DOHH2 (cell line): ENCODE measurements around the gene VWA7.
"Not testable (repeated sequence)": the region's sequence is repeated elsewhere in the genome, so short reads cannot be mapped to it uniquely, and the experiment has no call there.

Experiments
- H3F3A ChIP-seq: fragments of 200-600 bp; sonication (generic), shearing (Covaris generic); 2 replicates; pipeline ENCODE4 v1.6.0; 2016; ENCODE audit warnings: antibody characterized with exemption, mild to moderate bottlenecking; ENCODE audit not compliant: control insufficient read depth, insufficient read depth
- H3K27ac ChIP-seq: fragments of 200-600 bp; sonication (generic); 2 replicates; pipeline ENCODE4 v1.5.1; 2014; ENCODE audit warnings: low read depth, mild to moderate bottlenecking, low read length, moderate library complexity
- H3K27me3 ChIP-seq: fragments of 200-600 bp; sonication (generic); 2 replicates; pipeline ENCODE4 v1.6.1; 2014; ENCODE audit warnings: mild to moderate bottlenecking, low read length, mixed read lengths; ENCODE audit not compliant: control insufficient read depth
- H3K36me3 ChIP-seq: fragments of 200-600 bp; sonication (generic); 2 replicates; pipeline ENCODE4 v1.6.1; 2014; ENCODE audit warnings: mild to moderate bottlenecking, low read length, moderate library complexity, mixed read lengths; ENCODE audit not compliant: control insufficient read depth
- H3K4me1 ChIP-seq: fragments of 200-600 bp; sonication (generic); 2 replicates; pipeline ENCODE4 v1.6.1; 2014; ENCODE audit warnings: mild to moderate bottlenecking, low read length, mixed read lengths; ENCODE audit not compliant: control insufficient read depth
- H3K4me2 ChIP-seq: fragments of 200-600 bp; sonication (generic); 2 replicates; pipeline ENCODE4 v1.6.0; 2014; ENCODE audit warnings: mild to moderate bottlenecking, low read length, moderate library complexity
- H3K4me3 ChIP-seq: fragments of 200-600 bp; sonication (generic); 2 replicates; pipeline ENCODE4 v1.5.1; 2014; ENCODE audit warnings: mild to moderate bottlenecking, low read length, mixed read lengths
- H3K79me2 ChIP-seq: fragments of 200-600 bp; sonication (generic); 2 replicates; pipeline ENCODE4 v1.6.1; 2014; ENCODE audit warnings: mild to moderate bottlenecking, low read length, mixed read lengths; ENCODE audit not compliant: control insufficient read depth
- H3K9me2 ChIP-seq: fragments of 200-600 bp; sonication (generic); replicated peaks from 2 replicates; pipeline ENCODE4 v1.6.1; 2014; ENCODE audit warnings: mild to moderate bottlenecking, low read length, mixed read lengths; ENCODE audit not compliant: control insufficient read depth
- H3K9me3 ChIP-seq: fragments of 200-600 bp; sonication (generic); 2 replicates; pipeline ENCODE4 v1.6.1; 2014; ENCODE audit warnings: antibody characterized with exemption, low read length, mixed read lengths; ENCODE audit not compliant: control insufficient read depth, insufficient read depth
- H4K20me1 ChIP-seq: fragments of 200-600 bp; sonication (generic); 2 replicates; pipeline ENCODE4 v1.6.0; 2014; ENCODE audit warnings: low read depth, mild to moderate bottlenecking, antibody characterized with exemption, low read length, moderate library complexity; ENCODE audit not compliant: control insufficient read depth, insufficient read depth
- EZH2phosphoT487 ChIP-seq: fragments of 200-600 bp; sonication (generic); IDR thresholded peaks from 2 replicates; pipeline ENCODE4 v1.6.1; 2017; ENCODE audit warnings: borderline replicate concordance, mild to moderate bottlenecking, antibody characterized with exemption, low read length, moderate library complexity, mixed read lengths
- TF ChIP-seq, protein P1 (sequence below): fragments of 200-600 bp; sonication (generic); IDR thresholded peaks from one replicate; pipeline ENCODE4 v1.5.1; 2014; ENCODE audit warnings: antibody characterized with exemption, mild to moderate bottlenecking, low read depth, low read length; ENCODE audit not compliant: poor library complexity, severe bottlenecking

VWA7 gene

DNA sequence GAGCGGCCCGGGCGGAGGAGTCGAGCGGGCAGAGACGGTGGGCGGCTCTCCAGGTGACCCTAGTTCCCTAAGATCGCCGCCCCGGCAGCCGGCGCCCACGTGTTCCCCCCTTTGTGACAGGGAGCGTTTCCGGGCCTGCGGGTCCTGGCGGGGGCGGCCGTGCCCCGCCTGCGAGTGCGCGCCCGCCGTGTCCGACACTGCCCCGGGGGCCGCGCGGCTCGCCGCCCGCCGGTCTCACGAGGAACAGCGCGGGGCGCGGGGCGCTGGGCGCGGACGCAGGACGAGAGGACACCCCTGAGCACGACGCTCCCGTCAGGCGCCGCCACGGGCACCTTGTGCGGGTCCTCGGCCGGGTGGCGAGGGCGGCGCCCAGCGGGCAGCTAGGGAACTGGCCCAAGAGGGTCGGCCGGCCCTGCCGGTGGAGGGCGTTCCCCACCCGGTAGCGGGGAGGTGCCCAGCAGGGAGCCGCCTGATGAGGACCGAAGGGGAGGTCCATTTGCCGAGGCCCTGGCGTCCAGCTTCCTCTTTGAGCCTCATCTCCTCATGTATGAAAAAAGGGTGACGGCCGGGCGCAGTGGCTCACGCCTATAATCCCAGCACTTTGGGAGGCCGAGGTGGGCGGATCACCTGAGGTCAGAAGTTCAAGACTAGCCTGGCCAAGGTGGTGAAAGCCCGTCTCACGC lies 18.6 kb upstream of the VWA7 start, which contains the start of gene VARS1:
TSS of gene VARS1 (minus strand) at position 137 of the 683 bp plus-strand sequence. CDS start 535 bp downstream, outside the sequence.
- Histone ChIP-seq H3K36me3 (peaks cover 53% of the 10 kb centered on the region), H3K4me3 (peak within 1 kb of the TSS; percentile 97), H3K4me1 (peaks cover 46% of the 10 kb centered on the region), H3K27me3 (no peaks in the 10 kb centered on the region), H3K9me2 (no peaks in the 10 kb centered on the region), H3K4me2 (peak within 1 kb of the TSS; percentile 89), H3F3A (peaks cover 17% of the 10 kb centered on the region), H4K20me1 (no peaks in the 10 kb centered on the region), H3K79me2 (peaks cover 38% of the 10 kb centered on the region), H3K9me3 (no peaks in the 10 kb centered on the region), H3K27ac (peak within 1 kb of the TSS; percentile 71)
- TF ChIP-seq, protein P1, sequence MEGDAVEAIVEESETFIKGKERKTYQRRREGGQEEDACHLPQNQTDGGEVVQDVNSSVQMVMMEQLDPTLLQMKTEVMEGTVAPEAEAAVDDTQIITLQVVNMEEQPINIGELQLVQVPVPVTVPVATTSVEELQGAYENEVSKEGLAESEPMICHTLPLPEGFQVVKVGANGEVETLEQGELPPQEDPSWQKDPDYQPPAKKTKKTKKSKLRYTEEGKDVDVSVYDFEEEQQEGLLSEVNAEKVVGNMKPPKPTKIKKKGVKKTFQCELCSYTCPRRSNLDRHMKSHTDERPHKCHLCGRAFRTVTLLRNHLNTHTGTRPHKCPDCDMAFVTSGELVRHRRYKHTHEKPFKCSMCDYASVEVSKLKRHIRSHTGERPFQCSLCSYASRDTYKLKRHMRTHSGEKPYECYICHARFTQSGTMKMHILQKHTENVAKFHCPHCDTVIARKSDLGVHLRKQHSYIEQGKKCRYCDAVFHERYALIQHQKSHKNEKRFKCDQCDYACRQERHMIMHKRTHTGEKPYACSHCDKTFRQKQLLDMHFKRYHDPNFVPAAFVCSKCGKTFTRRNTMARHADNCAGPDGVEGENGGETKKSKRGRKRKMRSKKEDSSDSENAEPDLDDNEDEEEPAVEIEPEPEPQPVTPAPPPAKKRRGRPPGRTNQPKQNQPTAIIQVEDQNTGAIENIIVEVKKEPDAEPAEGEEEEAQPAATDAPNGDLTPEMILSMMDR, result peak; percentile 68
- no peak for TF ChIP-seq EZH2phosphoT487

- no peaks in the 10 kb centered on the region for H3K9me2 ChIP-seq
- H3K27me3 ChIP-seq, result no peaks in the 10 kb centered on the region
- peaks cover 41% of the 10 kb centered on the region for H3K79me2 ChIP-seq
- H4K20me1 ChIP-seq, result no peaks in the 10 kb centered on the region
- H3F3A ChIP-seq, result peaks cover 21% of the 10 kb centered on the region
- H3K4me2 ChIP-seq, result peak overlapping the region; percentile 89
- H3K9me3 ChIP-seq, result no peaks in the 10 kb centered on the region
- peaks cover 60% of the 10 kb centered on the region for H3K36me3 ChIP-seq
- peaks cover 53% of the 10 kb centered on the region for H3K4me1 ChIP-seq
- H3K27ac ChIP-seq, result peak overlapping the region; percentile 60
- peak overlapping the region; percentile 97 for H3K4me3 ChIP-seq
- TF ChIP-seq, protein P1, result no peak
Measured at GRCh38 chr6:31794866-31795615, 17.9 kb upstream of the VWA7 start.

GRCh38 chr6:31794294-31794865 lies 17.3 kb upstream of the VWA7 start:
- Histone ChIP-seq H3K79me2 (peaks cover 41% of the 10 kb centered on the region), H3K27me3 (no peaks in the 10 kb centered on the region), H3K4me3 (peak overlapping the region; percentile 97), H3F3A (peaks cover 21% of the 10 kb centered on the region), H3K27ac (peak overlapping the region; percentile 60), H3K4me1 (peaks cover 59% of the 10 kb centered on the region), H3K36me3 (peaks cover 61% of the 10 kb centered on the region), H3K9me2 (no peaks in the 10 kb centered on the region), H3K9me3 (no peaks in the 10 kb centered on the region), H3K4me2 (peak overlapping the region; percentile 89), H4K20me1 (no peaks in the 10 kb centered on the region)
- TF ChIP-seq, protein P1, result no peak
- TF ChIP-seq EZH2phosphoT487, result no peak

DNA sequence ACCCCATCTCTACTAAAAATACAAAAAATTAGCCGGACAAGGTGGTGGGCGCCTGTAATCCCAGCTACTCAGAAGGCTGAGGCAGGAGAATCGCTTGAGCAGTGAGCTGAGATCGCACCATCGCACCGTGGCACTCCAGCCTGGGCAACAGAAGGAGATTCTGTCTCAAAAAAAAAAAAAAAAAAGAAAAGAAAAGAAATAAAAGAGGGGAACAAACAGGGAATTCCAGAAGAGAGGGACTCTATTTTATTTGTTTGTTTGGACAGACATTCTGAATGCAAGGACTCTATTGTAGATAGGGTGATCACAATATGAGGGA lies 16.8 kb upstream of the VWA7 start:
- Histone ChIP-seq H3K4me3 (peak overlapping the region; percentile 97), H3F3A (peaks cover 22% of the 10 kb centered on the region)

More for the DNA sequence above, 16.8 kb upstream of the VWA7 start:
- peaks cover 62% of the 10 kb centered on the region for H3K36me3 ChIP-seq
- H3K9me2 ChIP-seq, H3K9me3 ChIP-seq, H3K27me3 ChIP-seq, H4K20me1 ChIP-seq: not testable (repeated sequence)
- H3K27ac ChIP-seq, result peak overlapping the region; percentile 60; the same call in 1 of the 2 replicates
- H3K4me2 ChIP-seq, result peak overlapping the region; percentile 89
- H3K4me1 ChIP-seq, result peaks cover 61% of the 10 kb centered on the region
- H3K79me2 ChIP-seq, result peaks cover 42% of the 10 kb centered on the region
